GM18861 (cell line): ENCODE results near the gene ALDH1L1.

Experiments used
- ATAC-seq: cut with Tn5 transposase; IDR thresholded peaks from one replicate; pipeline ENCODE4 v1.9.1; 2021; ENCODE audit not compliant: unreplicated experiment

Gene ALDH1L1

DNA sequence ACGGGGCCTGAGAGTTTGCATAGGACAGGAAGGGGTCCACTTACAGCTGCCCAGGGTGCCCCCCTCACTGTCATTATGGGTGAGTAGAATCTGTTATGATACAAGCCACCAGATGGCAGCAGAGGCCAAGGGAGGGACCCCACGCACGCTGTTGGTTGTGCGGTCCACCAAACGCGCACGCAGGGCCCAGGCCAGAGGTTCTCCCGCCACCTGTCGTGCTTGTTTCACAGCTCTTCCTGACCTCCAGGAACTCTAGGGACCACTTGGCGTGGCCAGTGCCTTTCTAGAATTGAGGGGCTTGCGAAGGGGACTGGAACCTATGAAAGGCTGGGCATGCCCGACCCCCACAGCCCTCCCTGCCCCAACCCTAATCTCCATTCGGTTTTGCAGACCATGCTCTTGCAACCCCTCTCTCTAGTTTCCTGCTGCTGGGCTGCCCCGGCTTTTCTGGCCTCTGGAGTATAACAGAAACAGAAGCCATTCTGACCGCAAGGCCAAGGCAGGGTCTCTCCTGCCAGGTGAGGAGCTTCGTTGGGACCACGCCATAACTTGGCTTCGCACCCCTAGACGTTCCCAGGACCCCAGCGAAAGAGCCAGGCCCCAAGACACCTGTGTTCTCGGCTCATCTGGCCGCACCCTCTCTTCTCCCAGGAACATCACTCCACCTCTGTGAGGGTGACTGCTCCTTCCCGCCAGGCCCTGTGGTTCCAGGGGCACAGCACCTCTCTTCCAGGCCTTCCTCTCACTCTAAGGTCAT, 46.0 kb downstream of the ALDH1L1 start:
- ATAC-seq = no peak

DNA sequence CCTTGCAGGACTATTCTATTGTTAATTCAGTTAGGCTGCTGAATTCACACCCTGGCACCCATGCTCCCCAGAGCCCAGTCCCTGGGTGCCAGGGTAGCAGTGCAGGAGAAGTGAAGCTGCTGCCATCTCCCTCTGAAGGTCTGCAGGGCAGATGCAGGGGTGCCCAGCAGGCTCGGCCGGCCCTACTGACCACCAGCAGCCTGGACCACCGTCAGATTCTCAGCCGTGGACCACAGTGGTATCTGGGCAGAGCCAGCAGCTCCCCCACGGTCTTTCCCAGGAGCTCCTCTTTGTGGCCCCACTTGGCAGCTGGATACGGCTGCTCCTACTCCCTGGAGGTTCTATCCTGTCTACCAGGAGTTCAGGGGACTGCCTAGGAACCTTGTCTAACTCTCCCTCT, 46.8 kb downstream of the ALDH1L1 start:
- no peak for ATAC-seq

DNA sequence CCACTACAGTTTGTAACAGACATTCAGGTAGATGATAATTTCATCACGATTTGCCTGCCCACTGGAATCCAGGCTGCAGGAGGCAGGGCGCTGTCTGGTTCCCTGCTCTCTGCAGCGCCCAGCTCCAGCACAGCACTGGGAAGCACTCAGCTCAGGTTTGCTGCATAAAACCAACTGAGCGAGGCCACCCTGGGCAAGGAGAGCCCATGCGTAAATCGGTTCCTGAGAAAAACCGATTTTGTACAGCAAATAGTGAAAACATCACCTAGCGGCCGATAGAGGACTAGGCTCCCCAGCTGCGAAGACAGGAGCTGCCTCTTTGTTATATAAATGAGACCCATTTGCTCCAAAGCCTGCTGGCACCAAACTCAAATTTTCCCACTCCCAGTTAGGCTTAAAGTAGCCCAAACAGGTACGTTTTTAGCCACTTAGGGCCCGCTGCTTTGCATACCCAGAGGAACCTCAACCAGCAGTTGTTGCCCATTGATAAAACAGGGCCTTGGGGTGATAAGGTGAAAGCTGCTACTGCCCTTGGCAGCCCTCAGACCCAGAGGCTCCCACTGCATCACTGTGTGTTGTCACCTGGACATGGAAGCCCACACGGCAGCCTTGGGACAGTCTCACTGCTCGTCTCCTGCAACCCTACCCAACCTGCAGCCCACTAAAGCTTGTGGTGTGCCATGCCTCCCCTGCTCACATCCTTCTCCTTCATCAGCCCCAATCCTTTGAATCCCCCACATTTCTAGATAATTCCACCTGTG, 47.5 kb downstream of the ALDH1L1 start:
- no peak for ATAC-seq

DNA sequence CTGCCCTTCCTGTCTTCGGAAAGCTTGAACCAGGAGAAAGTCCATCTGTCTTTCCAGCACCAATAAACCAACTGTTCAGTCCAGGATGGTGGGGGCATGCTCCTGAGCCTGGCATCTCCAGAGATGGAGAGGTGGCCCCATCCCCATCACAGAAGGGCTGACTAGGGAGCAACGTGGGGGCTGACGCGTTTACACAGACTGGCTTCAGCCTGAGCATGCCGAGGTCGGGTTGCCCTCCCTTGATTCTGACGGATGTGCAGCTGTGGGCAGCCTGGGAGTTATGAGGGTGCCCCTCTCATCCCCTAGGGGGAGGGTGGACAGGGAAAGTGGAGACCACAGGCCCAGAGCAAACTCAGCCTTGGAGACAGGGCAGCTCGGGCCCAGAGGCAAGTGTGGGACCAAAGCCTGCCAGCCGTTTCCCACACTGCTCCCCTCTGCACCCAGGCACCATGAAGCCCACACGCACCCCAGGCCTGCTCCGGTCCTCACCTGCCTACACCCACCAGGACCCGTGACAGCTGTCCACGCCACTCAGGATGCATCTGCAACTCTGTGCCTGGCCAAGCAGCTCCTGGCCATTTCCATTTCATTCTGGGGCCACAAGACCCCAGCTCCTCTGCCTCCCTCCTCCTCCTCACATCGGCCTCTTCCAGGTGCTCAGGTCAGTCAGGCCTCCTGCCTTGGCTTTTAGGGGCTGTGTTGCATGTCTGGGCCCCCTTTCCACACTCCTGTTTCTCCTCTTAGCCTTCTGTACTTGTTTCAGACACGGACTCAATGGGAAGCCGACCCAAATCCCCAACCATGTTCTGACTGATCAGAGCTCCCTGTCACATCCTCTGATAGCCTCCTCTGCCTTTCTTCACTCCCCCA, 48.3 kb downstream of the ALDH1L1 start:
- no peak for ATAC-seq

DNA sequence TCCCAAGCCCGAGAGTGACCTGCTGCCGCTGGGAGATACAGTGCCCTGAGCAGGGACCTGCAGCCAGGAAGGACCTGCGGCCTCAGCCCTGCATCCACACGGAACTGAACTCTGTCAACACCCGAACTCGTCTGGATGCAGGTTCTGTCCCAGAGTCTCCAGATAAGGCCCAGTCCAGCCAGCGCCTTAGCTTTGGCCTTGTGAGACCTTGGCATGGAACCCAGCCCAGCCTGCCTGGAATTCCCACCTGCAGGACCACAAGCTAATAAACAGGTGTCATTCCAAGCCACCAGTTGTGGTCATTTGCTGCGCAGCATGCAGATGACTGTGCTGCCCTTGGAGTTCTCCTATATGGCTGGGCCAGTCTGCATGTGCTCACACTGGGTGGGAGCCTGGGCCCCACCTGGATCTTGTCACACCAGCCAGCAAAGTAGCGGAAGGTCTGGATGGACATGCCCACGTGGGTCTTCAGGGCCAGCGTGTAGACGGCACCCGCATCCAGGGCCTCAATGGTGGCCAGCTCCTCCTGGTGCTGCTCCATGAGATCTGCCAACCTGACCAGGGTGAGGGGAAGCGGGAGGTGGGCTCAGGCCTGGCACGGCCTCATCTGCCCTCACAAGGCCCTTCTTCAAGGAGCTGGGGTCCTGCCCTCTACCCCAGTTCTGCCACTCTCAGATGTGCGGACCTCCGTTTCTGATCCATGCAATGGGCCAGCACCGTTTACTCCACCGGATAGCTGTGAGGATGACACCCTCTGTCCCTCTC, 49.2 kb downstream of the ALDH1L1 start:
- no peak for ATAC-seq

DNA sequence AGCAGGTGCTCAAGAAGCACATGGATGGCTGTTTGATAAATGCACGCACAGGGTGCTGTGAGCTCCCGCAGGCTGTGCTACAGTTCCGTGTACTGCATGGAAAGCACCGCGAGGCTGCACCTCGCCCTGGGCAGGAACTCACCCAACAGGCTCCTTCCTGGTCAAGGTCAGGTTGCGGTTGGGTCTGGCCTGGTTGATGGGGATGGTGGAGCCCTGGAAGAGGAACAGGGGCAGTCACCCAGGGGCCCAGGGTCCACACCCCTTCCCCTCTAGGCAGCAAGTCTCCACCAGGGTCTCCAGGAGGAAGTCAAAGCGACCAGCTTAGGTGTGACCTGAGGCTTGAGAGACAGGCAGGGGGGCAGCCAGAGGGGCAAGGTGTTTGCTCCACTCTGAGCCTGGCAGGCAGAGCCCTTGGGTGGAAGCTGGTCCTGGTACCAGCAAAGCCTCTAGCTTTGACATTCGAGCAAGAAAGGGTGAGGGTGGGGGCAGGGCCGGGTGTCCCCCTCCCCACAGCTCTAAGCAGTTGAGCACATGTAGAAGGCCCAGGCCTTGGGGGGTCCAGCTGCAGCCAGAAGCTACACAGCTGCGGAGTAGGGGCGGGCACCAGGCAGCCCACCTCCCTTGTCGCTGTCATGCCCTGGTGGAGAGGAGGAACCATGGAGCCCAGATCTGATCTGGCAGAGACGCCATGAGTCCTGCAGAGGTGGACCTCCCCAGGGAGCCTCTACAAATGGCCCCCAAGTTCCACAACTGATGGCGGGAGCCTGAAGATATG, 50.1 kb downstream of the ALDH1L1 start:
- ATAC-seq = no peak

DNA sequence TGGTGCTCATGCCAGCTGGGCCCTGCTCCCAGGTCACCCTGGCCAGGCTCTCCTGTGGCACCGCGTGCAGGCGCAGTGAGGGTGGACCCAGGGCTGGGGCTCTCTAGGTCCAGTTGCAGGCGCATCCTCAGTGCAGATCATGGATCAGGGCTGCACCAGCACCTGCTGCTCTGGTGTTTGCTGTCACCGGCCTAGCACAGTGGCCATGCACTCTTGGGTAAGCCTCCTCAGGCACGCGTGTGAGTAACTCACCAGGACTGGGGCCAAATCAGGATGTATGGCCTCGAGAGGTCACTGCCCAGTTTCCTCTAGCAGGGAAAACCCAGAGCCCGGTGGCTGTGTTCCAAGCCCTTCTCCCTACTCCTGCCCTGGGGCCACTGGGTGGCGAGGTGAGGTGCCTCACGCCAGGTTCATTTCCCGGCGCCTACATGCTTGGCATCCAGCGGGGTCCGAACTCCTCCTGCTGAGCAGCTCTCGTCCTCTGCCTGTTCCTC, 50.9 kb downstream of the ALDH1L1 start:
- ATAC-seq = no peak

DNA sequence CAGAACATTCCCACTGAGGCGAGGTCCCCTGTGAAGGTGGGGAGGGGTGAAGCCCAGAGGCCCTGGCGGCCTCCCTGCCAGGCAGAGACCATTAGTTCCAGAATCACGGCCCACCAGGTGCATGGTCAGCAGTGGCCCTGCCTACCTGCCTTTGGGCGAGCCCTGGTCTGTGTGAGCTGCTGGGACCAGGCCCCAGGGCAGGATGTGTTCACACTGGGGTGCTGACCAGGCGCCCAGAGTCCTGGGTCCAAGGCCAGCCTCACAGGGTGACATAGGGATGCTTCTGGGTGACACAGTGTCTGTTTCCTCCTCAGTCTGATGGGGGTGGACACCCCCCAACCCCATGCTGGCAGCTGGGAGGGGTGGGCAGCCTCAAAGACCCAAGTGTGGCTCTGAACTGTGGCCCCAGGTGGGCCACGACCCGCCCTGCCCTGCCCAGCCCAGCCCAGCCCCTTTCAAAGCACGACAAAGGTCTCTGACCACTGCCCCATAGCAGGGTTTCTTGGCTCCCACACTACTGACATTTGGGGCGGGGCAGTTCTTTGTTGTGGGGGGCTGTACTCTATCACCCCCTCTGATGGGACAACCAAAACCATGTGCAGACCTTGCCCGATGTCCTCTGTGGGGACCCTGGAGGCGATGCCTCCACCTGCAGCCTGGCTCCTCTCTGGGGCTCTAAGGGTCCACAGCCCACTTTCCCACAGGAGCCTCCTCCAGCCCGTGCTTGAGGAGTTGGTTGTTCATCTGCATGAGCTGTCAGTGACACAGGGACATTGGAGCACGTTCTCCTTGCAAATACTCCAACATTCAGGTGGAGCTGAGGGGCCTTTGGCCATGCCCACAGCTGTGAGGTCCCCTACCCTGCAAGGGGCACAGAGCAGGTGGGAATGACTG, 51.6 kb downstream of the ALDH1L1 start:
- ATAC-seq = no peak

DNA sequence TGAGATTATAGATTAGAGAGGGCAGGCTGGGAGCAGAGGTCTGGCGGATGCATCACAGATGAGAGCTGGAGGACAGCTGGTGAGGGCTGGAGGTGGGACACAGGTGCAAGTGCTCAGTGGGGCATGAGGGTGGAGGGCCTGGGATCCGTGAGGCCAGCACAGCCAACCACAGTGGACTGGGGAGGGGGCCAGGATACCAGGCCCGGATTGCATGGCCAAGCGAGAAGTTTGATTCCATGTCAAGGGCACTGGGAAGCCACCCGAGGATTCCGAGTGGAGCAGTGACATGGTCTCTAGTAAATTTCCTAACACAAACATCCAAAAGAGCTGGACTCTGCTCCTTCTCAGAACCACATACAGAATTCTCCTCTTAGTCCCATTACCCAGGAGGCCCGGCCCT, 52.5 kb downstream of the ALDH1L1 start:
- no peak for ATAC-seq

DNA sequence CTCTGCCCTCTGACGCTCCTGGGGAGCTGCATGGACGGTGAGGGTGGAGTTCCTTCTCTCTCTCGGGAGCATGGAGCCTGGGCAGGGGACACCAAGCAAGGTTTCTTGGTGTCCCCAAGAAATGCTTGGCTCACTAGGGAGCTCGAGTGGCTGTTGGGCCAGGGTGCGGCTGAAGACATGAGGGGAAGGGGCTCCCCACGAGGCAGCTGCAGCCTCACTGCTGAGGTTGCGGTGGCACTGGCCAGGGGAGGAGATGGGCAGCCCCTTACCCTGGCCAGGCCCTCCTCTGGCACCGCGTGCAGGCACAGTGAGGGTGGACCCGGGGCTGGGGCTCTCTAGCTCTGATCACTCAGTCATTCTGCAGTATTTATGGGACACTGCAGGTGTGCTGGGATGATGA, 52.9 kb downstream of the ALDH1L1 start:
- no peak for ATAC-seq

DNA sequence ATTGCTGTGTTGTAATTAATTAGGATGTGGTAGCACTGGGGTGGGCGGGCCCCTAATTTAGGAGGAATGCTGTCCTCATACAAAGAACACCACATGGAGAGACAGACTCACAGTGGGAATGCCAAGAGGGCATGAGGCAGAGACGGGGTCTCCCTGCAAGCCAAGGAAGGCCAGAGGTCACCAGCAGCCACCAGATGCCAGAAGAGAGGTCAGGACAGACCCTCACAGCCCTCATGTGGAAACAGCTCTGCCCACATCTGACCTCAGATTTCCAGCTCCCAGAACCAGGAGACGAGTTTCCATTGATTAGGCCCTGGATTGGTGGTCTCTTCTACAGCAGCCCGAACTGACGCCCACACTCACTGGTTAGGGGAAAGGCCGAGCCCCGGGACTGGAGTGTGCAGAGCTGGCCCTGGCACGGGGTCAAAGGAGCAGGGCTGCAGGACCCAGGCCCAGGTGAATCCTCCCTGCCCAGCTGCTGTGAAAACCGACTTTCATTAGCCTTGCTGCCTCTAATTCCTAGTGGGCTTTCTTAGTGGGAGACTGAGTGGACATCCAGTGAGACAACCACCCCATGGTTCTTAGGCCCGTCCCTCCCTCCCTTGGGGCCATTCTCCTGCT, 53.5 kb downstream of the ALDH1L1 start:
- ATAC-seq = no peak

DNA sequence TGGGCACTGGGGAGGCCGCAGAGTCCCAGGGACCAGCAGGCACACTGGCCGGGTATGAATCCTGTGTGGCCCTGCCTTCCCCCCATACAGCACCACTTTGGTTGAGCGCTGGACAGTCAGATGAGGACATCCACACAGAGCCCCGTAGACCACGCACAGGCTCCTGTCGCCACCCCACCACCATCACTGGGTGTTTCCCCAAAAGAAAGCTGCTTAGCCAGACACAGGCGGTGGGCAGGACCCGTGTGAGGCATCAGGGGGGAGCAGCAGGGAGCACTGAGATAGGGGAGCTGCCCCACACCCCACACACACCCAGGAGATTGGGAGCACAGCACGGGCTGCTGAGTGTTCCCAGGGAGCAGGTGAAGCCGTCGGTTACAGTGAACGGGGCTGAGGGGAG, 54.1 kb downstream of the ALDH1L1 start:
- ATAC-seq = no peak

DNA sequence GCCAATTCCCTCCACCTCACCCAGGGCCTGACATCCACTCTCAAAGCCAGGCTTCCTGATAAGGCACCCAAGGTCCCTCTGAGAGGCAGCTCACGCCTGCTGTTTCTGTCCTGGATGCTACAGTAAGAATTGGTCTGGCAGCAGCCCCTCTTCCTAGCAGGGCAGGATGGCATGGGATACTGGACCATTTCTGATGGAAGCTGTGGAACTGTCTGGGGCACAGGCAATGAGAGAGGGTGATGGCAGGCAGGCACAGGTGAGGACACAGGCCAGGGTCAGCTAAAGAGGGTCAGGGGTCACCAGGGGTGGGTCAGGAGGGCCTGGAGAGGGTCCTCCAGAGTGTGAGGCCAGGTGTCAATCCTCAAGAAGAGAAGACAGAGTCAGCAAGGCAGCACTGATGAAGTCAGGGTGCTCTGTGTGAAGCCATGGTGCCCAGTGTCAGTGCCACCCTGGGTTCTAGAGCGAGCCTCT, 54.6 kb downstream of the ALDH1L1 start:
- no peak for ATAC-seq

DNA sequence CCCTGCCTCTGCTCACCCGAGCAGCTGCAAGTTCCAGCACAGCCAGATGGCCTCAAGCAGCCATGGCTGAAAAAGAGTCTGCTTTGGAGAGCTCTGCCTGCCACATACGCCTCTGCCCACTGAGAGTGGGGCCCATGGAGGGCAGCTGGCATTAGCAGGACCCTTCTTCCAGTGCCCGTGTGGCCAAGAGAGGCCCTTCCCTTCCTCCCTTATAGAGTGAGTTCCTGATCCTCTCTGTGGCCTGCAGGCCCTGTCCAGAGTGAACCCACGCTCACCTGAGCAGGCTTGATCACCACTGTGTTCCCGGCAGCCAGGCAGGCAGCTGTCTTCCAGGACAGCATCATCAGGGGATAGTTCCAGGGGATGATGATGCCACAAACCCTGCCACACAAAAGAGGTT, 55.0 kb downstream of the ALDH1L1 start:
- ATAC-seq = no peak

DNA sequence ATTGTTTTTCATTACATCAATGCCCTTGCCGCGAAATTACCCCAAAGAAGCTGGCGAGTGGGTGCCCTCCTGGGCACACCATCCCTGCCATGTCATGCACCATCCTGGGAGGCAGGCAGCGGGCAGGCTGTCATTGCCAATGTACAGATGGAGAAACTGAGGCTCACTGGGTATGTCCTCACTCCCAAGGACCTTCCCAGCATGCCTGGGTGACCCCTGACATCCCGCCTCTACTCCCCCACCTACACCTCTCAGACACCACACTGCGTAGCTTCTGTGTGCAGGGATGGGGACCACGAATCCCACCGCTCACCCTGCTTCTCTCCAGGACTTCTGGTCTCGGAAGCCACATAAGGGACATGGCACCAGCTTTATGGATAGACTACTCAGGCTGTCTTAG, 55.5 kb downstream of the ALDH1L1 start:
- ATAC-seq = no peak

DNA sequence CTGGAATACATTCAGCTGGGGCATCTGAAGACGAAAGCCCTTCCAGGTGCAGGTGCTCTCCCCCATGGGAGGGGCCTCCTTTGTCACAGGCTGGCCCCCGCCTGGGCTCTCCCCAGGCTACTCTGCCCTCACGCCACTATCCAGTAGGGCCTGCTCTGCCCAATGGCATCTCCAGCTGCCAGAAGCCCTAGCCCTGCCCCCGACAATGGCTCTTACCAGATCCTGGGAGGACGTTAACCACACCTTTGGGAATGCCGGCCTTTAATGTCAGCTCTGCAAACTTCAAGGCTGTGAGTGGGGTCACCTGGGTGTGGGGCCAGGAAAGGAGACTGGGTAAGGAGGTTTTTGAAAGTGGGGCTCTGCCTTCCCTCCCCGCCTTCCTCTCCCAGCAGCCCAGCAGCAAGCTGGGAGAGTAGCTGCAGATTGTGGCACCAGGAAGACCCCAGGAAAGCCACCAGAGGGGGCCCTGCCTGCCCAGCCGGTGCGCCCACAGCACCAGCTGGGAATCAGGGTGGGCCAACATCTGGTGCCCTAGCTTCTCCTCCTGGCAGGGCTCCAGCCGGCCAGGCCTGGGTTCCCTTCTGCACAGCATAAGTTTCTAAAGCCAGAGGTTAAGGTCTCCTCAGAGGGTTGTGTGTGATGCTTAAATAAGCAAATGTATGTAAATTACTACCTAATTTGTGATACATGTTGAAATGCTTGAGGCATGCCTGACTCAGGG, 56.1 kb downstream of the ALDH1L1 start:
- ATAC-seq = no peak

DNA sequence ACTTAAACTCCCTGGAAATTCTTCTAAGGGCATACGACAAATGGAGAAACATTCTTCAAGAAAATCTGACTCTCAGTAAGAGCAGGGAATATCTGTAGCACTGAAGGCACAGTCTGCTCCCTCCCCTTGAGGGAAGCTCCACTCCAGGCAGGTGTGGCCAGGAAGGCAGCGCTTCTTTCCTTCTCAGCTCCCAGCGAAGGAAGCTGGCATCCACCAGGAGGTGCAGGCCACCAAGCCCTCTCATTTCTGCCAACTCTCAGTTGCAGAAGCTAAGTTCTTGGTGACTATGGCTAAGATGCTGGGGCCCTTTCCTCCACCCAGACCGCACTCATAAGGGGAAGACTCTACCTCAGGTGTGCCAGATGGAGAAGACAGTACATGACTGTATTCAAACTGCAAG, 58.8 kb downstream of the ALDH1L1 start:
- no peak for ATAC-seq

DNA sequence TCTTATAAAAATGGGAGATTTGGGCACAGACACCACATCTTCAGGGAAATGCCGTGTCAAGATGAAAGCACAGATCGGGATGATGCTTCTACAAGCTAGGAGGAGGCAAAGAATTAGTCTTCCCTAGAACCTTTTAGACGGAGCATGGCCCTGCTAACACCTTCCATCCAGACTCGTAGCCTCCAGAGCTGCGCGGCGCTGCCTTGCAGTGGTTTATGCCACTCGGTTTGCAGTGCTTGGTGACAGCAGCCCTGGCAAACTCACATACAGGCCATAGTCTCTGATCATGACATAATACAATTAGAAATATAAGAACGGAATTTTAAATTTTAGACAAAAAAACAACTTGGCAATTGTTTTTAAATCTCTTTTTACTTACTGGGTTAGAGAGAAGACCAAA, 59.3 kb downstream of the ALDH1L1 start:
- no peak for ATAC-seq
